ENCODE data around the gene STX1B. TPM values are rescaled to one million over a fixed set of nuclear protein-coding genes. Genes with fewer than 3 reads are reported as not detected.

Gene STX1B
- total and polyA plus RNA-seq, 2 donors (not counting 3 experiments of a cell fraction or from before 2014, with no cell fraction given) = 0.11 to 0.14 TPM

- FAIRE-seq (no peak), DNase-seq (ENCODE audit: low read depth, low spot score) (no peak)
- H3K4me1 ChIP-seq (ENCODE audit: control insufficient read depth, extremely low read depth, insufficient read depth, low read length) = no peaks in the 10 kb centered on the region
- no peak overlapping the region for H3K27ac ChIP-seq (ENCODE audit: insufficient read depth, low read depth, low read length)
- H3K9me3 ChIP-seq (replicated peaks; ENCODE audit: control insufficient read depth, insufficient read depth, low read length) = no peaks in the 10 kb centered on the region
- no peak overlapping the region for H2AFZ ChIP-seq (ENCODE audit: low read depth, low read length)
- H3K4me3 ChIP-seq (replicated peaks in 1 of 3; ENCODE audit: insufficient read depth in 1 of 3, low read depth in 1 of 3, low read length in 3 of 3) = no peak overlapping the region
- H3K79me2 ChIP-seq (ENCODE audit: control insufficient read depth, insufficient read depth, low read length) = no peaks in the 10 kb centered on the region
- no peaks in the 10 kb centered on the region for H3K27me3 ChIP-seq (ENCODE audit: control insufficient read depth in 2 of 2, insufficient read depth in 2 of 2, low read length in 2 of 2)
- no peaks in the 10 kb centered on the region for H4K20me1 ChIP-seq (replicated peaks; ENCODE audit: control insufficient read depth, extremely low read depth, insufficient read depth, low read length)
- TF ChIP-seq, protein P1, sequence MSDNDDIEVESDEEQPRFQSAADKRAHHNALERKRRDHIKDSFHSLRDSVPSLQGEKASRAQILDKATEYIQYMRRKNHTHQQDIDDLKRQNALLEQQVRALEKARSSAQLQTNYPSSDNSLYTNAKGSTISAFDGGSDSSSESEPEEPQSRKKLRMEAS (IDR thresholded peaks at IDR 0.05; ENCODE audit: insufficient read depth, insufficient read length) = no peak
- no peak for TF ChIP-seq POLR2AphosphoS5 (IDR thresholded peaks at IDR 0.05; ENCODE audit: insufficient read depth, low read depth, low read length)
- TF ChIP-seq JUN (IDR thresholded peaks at IDR 0.05; ENCODE audit: borderline replicate concordance, insufficient read depth, insufficient read length, low read depth) = no peak
- no peak for TF ChIP-seq MYC (IDR thresholded peaks at IDR 0.05; ENCODE audit: low read depth, low read length)
- TF ChIP-seq FOS (IDR thresholded peaks at IDR 0.05; ENCODE audit: borderline replicate concordance, insufficient read depth, low read length) = no peak
- no peak for TF ChIP-seq EZH2 (IDR thresholded peaks at IDR 0.05; ENCODE audit: borderline replicate concordance, low read depth, low read length, severe bottlenecking)
- TF ChIP-seq POLR2A (IDR thresholded peaks at IDR 0.05; ENCODE audit: low read depth, low read length) = no peak
- no peak for TF ChIP-seq GATA2 (IDR thresholded peaks at IDR 0.05; ENCODE audit: insufficient read depth, insufficient read length, low read depth, low read length)
- TF ChIP-seq, protein P2, sequence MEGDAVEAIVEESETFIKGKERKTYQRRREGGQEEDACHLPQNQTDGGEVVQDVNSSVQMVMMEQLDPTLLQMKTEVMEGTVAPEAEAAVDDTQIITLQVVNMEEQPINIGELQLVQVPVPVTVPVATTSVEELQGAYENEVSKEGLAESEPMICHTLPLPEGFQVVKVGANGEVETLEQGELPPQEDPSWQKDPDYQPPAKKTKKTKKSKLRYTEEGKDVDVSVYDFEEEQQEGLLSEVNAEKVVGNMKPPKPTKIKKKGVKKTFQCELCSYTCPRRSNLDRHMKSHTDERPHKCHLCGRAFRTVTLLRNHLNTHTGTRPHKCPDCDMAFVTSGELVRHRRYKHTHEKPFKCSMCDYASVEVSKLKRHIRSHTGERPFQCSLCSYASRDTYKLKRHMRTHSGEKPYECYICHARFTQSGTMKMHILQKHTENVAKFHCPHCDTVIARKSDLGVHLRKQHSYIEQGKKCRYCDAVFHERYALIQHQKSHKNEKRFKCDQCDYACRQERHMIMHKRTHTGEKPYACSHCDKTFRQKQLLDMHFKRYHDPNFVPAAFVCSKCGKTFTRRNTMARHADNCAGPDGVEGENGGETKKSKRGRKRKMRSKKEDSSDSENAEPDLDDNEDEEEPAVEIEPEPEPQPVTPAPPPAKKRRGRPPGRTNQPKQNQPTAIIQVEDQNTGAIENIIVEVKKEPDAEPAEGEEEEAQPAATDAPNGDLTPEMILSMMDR (IDR thresholded peaks at IDR 0.05; ENCODE audit: extremely low read depth in 1 of 2, insufficient read depth in 1 of 2, low read depth in 1 of 2, low read length in 2 of 2) = no peak
- H3K36me3 ChIP-seq (ENCODE audit: control insufficient read depth in 2 of 2, extremely low read depth in 1 of 2, insufficient read depth in 2 of 2, low read length in 2 of 2) = peaks cover 6 to 20% of the 10 kb centered on the region in 2 experiments
- intact Hi-C loops (cut with micrococcal nuclease) (loop anchor here (10.0 kb wide), 1 partner anchor 711 kb away; no protein-coding TSS in a partner anchor), dilution Hi-C loops (cut with MboI; ENCODE audit: extremely low pct_ligation_motif_present, low sequenced_read_pairs) (no loop called here)
- ChIA-PET CTCF (interaction anchor here (0.8 to 5.0 kb wide), 10 partner anchors 10 to 885 kb away, joined by 3 to 66 read pairs (median 6); partner anchors contain the start of genes STX4, VKORC1 and ZNF843), POLR2A (interaction anchor here (1.1 kb wide), 1 partner anchor 196 kb away, joined by 4 read pairs; the partner anchor contains the start of gene FUS)
- H3K9me1 ChIP-seq (replicated peaks; ENCODE audit: control insufficient read depth, extremely low read depth, insufficient read depth, low read length) = no peaks in the 10 kb centered on the region
- no TSS peak for BruUV-seq (replicated peaks)
- no peak overlapping the region for H3K9ac ChIP-seq (replicated peaks; ENCODE audit: extremely low read depth, insufficient read depth, low read length)
- H3K4me2 ChIP-seq (ENCODE audit: insufficient read depth, low read length) = no peak overlapping the region
Observed at GRCh38 chr16:30983289-30983889, 27.0 kb downstream of the STX1B start.

Data from endothelial cell of umbilical vein (primary cell).